Measurements from ENCODE around the gene PLCB4.

- TF ChIP-seq ZNF747 (tag by site-specific recombination; IDR thresholded peaks at IDR 0.05) (no peak), MYNN (tag by site-specific recombination; IDR thresholded peaks at IDR 0.05; ENCODE audit: borderline replicate concordance) (no peak), PATZ1 (tag by site-specific recombination; IDR thresholded peaks at IDR 0.05) (no peak), ZNF621 (tag by site-specific recombination; IDR thresholded peaks at IDR 0.05) (no peak), CTCF (tag by site-specific recombination; IDR thresholded peaks at IDR 0.05) (no peak), ZNF830 (tag by site-specific recombination; IDR thresholded peaks at IDR 0.05; ENCODE audit: low read depth) (no peak), ZNF433 (tag by site-specific recombination; IDR thresholded peaks at IDR 0.05; ENCODE audit: low read depth) (no peak), ZBTB10 (tag by site-specific recombination; IDR thresholded peaks at IDR 0.05) (no peak), ZBTB49 (tag by site-specific recombination; IDR thresholded peaks at IDR 0.05; ENCODE audit: low read depth) (no peak), ZNF776 (tag by site-specific recombination; IDR thresholded peaks at IDR 0.05; ENCODE audit: borderline replicate concordance) (no peak), ZNF398 (tag by site-specific recombination; IDR thresholded peaks at IDR 0.05) (no peak)
Observed at GRCh38 chr20:9490161-9490560, 421.3 kb downstream of the PLCB4 start.

Data from HEK293 (cell line).